Muscle of leg (tissue), 11 donors: ENCODE data around the gene HS3ST3A1. TPM values are rescaled to one million over a fixed set of nuclear protein-coding genes. Genes with fewer than 3 reads are reported as not detected.
A peak's percentile ranks its signal among the peaks of the same experiment; 100 is the strongest.

Experiments used
- DNase-seq: peaks from one replicate; pipeline ENCODE4 v3.0.0; 2013
- H3K27ac ChIP-seq: one replicate; pipeline ENCODE4 v1.5.1; 2013; ENCODE audit warnings: mild to moderate bottlenecking, low read length, control low read depth
- H3K27me3 ChIP-seq: one replicate; pipeline ENCODE4 v1.6.1; 2013; ENCODE audit warnings: low read length; ENCODE audit not compliant: control insufficient read depth, insufficient read depth
- H3K36me3 ChIP-seq: one replicate; pipeline ENCODE4 v1.6.1; 2013; ENCODE audit warnings: low read length; ENCODE audit not compliant: control insufficient read depth, insufficient read depth
- H3K4me1 ChIP-seq: one replicate; pipeline ENCODE4 v1.6.1; 2013; ENCODE audit warnings: low read length; ENCODE audit not compliant: control insufficient read depth, insufficient read depth
- H3K4me3 ChIP-seq: one replicate; pipeline ENCODE4 v1.5.1; 2013; ENCODE audit warnings: low read length, control low read depth
- H3K9me3 ChIP-seq: replicated peaks from 2 replicates; pipeline ENCODE4 v1.6.1; 2013; ENCODE audit warnings: low read depth, low read length; ENCODE audit not compliant: control insufficient read depth
- WGBS: methylation state at CpG from one replicate; pipeline ENCODE4 v1.1.5; 2013; ENCODE audit warnings: missing lambda C conversion rate; ENCODE audit not compliant: insufficient coverage; 5-methylcytosine and 5-hydroxymethylcytosine counted together
- polyA plus RNA-seq, 8 donors: library from polyadenylated mRNA; unstranded; fragments of 120-200 nt; gene quantifications; one replicate each; pipeline versions ENCODE4 v1.2.1 to v1.2.3, GENCODE V29; 2013; ENCODE audit warnings: inconsistent platforms in 1 of 8, low replicate concordance in 1 of 8; ENCODE audit not compliant: insufficient read length in 8 of 8, insufficient read depth in 1 of 8
- total RNA-seq: library from RNA; stranded (reverse); fragments of 120-200 nt; gene quantifications from one replicate; pipeline ENCODE4 v1.2.4, GENCODE V29; 2013

The HS3ST3A1 gene
- total and polyA plus RNA-seq, 9 donors, result 0.68 to 3.8 (median 2.3) TPM

DNA sequence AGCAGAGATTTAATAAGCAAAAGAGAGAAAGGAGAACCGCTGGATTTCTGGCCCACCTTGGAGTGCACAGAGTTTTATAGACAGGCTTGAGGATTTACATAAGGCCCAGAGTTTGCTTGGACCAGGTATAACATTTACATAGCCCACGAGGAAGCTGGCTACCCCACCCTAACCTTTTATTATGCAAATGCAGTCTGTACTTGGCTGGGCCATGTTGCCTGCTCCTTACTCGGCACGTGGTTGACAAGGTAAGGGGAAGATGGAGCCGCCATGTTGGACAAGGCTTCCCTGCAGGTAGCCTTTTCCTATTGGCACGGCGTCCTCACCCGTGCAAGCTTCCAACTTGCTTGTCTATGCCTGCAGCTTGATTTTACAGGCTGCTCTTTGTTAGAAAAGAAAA lies 35.2 kb upstream of the HS3ST3A1 start:
- WGBS, result 90% methylated on average over 2 of the region's 8 CpGs
- no peaks in the 10 kb centered on the region for H3K27me3 ChIP-seq
- H3K9me3 ChIP-seq, result no peaks in the 10 kb centered on the region
- no peaks in the 10 kb centered on the region for H3K4me1 ChIP-seq
- H3K4me3 ChIP-seq, result no peak overlapping the region
- no peak overlapping the region for H3K27ac ChIP-seq
- DNase-seq, result no peak
- H3K36me3 ChIP-seq, result no peaks in the 10 kb centered on the region

DNA sequence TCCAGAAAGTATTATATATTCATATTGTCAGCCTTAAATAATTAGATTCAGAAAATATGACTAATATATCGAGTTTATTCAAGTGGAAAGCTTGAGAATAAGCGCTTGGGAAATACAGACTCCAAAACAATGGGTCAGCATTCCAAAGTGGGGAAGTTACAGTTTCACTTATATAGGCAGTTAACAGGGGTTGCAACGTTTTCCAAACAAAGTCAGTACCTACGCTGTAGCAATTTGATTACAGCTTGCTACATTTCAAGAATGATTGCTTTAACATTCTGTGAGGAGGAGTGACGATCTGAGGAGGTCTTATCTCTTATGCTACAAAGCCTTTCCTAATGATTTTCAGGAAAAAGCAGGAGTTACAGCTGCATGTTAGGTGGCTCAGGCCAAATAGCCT lies 34.2 kb upstream of the HS3ST3A1 start:
- peak; percentile 46 for DNase-seq
- Histone ChIP-seq H3K27me3 (no peaks in the 10 kb centered on the region), H3K9me3 (no peaks in the 10 kb centered on the region), H3K4me3 (no peak overlapping the region), H3K4me1 (no peaks in the 10 kb centered on the region), H3K27ac (no peak overlapping the region), H3K36me3 (no peaks in the 10 kb centered on the region)
- WGBS, result 100% methylated on average over 1 of the region's 5 CpGs

DNA sequence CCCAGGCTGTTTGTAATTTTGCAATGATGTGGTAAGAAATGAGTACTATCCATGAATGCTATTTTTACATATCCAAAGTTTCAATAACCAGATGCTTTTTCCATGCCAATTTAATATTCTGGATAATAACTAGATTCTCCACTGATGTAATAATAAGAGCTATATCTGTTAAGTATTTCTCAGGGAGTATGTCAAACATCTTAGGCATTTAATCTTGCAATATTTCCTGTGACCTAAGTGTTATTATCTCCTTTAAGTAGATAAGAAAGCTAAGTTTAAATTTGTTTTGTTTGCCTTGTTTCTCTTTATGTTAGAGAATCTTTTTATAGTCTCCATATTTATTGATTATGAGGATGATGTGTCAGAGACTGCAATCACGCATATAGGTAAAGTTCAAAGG lies 32.3 kb upstream of the HS3ST3A1 start:
- no peak overlapping the region for H3K4me3 ChIP-seq
- no peak overlapping the region for H3K27ac ChIP-seq
- H3K4me1 ChIP-seq, result no peaks in the 10 kb centered on the region
- DNase-seq, result no peak
- H3K27me3 ChIP-seq, result no peaks in the 10 kb centered on the region
- H3K36me3 ChIP-seq, result no peaks in the 10 kb centered on the region
- WGBS, result no CpG with 5 or more reads among the region's 1 CpG
- no peaks in the 10 kb centered on the region for H3K9me3 ChIP-seq

DNA sequence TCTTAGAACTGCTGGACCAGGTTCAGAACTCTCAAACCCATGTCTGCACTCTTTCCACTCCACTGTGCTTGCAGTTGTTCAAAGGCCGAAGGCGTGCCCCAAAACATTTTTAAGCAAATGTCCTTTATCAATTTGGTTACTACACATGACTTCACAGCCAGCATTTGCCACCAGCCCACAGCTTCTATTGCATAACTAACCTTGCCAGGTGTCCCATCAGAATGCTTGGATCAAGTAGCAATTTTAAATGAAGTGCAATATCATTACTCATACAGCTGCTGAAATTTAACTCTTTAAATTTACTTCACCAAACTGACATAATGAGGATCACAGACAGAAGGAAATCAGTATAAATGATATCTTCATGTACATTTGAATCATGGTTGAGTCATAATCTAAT lies 29.8 kb upstream of the HS3ST3A1 start:
- no peaks in the 10 kb centered on the region for H3K36me3 ChIP-seq
- H3K27me3 ChIP-seq, result no peaks in the 10 kb centered on the region
- H3K4me1 ChIP-seq, result no peaks in the 10 kb centered on the region
- no peaks in the 10 kb centered on the region for H3K9me3 ChIP-seq
- no peak for DNase-seq
- no peak overlapping the region for H3K4me3 ChIP-seq
- no peak overlapping the region for H3K27ac ChIP-seq
- 91% methylated on average over 2 of the region's 2 CpGs for WGBS

DNA sequence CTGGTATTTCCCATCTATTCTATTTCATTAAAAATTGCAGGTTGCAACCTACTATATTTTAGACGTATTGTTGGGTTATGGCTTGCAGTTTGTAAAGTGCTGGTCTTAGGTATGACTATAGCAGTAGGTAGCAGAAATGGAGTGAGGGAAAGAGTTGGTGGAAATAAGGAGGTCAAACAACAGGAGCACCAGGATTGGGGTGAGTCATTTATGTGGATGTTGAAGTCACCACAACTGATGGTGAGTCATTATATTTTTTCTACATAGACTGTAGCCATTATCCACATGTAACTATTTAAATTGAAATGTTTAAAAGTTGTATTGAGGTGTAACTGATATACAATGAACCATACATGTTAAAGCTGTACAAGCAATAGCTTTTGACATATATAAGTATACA lies 25.0 kb upstream of the HS3ST3A1 start:
- H3K27me3 ChIP-seq, result no peaks in the 10 kb centered on the region
- no peaks in the 10 kb centered on the region for H3K36me3 ChIP-seq
- WGBS, result no CpG with 5 or more reads among the region's 1 CpG
- H3K27ac ChIP-seq, result no peak overlapping the region
- DNase-seq, result no peak
- no peaks in the 10 kb centered on the region for H3K9me3 ChIP-seq
- H3K4me1 ChIP-seq, result no peaks in the 10 kb centered on the region
- no peak overlapping the region for H3K4me3 ChIP-seq

DNA sequence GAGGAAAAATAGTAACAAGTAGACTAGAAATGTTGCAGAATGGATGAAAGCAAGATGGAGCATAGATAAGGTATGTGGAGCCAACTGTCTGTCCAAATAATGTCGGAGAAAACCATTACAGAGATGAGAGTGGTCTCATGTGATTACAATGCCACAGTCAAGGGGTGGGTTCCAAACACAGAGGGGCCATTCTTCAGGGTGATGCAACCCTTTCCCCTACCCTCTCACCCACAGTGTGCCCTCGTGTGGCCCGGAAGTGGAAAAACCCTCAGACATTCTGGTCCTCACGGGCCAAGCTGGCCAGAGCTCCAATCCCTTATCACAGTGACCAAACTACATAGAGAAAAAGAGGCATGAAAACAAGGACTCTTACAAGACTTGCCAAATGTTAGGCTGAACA lies 17.7 kb upstream of the HS3ST3A1 start:
- WGBS, result 75% methylated on average over 2 of the region's 4 CpGs
- Histone ChIP-seq H3K9me3 (no peaks in the 10 kb centered on the region), H3K27ac (no peak overlapping the region), H3K4me3 (no peak overlapping the region), H3K27me3 (no peaks in the 10 kb centered on the region), H3K36me3 (no peaks in the 10 kb centered on the region), H3K4me1 (no peaks in the 10 kb centered on the region)
- no peak for DNase-seq

DNA sequence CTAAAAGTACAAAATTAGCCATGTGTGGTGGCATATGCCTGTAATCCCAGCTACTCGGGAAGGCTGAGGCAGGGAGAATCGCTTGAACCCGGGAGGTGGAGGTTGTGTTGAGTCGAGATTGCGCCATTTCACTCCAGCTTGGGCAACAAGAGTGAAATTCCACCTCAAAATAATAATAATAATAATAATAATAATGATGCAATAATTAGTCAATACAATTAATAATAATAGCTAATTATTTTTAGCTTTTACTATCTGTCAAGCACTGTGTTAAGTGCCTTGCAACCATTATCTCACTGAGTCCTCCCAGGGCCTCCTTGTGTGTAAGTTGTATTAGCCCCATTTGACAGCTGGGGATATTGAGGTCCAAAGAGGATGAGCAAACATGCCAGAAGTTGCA lies 14.3 kb upstream of the HS3ST3A1 start:
- H3K9me3 ChIP-seq, result peaks cover 4% of the 10 kb centered on the region
- WGBS, result no CpG with 5 or more reads among the region's 5 CpGs
- H3K4me3 ChIP-seq, result no peak overlapping the region
- DNase-seq, result no peak
- H3K27me3 ChIP-seq, result no peaks in the 10 kb centered on the region
- H3K4me1 ChIP-seq, result no peaks in the 10 kb centered on the region
- no peaks in the 10 kb centered on the region for H3K36me3 ChIP-seq
- H3K27ac ChIP-seq, result no peak overlapping the region

DNA sequence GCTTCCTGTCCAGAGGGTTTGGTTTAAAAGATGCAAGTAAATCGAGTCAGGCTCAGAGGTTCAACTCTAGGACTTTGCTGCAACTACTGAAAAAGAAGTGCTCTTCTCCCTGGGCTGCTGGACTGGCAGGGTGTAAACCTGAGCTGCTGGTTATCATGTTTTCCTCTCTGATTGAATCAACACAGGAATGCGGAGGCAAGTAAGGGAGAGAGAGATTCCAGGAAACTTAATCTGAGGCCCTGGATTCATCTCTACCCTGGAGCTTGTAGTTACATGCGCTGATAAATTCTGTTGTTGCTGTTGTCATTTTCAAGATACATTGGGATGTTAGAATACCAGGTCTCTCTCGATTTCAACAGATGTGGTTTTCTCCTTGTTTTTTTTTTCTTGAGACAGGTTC lies 8.2 kb upstream of the HS3ST3A1 start:
- WGBS, result 77% methylated on average over 2 of the region's 4 CpGs
- H3K4me3 ChIP-seq, result no peak overlapping the region

DNA sequence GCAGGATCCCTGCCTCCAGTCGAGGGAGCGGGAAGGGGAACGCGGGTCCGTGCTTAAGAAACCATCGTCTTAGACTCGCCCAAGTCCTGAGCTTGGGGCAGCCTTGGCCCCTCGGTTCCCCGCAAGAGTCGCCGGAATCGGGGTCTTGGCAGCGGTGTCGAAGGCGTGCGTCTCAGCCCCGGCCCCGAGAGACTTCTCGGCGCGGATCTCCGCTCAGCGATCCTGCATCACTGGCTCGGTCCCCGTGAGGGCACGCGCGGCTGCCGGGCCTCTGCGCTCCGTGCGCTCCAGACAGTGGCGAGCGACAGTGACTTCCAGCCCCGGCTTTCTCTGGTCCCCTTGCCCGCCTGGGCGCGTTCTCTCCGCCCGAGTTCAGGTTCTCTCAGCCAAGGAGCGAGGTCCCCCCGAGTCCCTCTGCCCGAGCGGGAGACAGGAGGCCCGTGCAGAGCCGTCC lies 380 bp downstream of the HS3ST3A1 start:
- Histone ChIP-seq H3K27ac (peak overlapping the region; percentile 62), H3K27me3 (peaks cover 27% of the 10 kb centered on the region), H3K4me1 (peaks cover 21% of the 10 kb centered on the region), H3K36me3 (no peaks in the 10 kb centered on the region), H3K9me3 (no peaks in the 10 kb centered on the region), H3K4me3 (peak overlapping the region; percentile 65)
- DNase-seq, result peak; percentile 24
- 0% methylated on average over 46 of the region's 46 CpGs for WGBS

More for the DNA sequence above, 8.2 kb upstream of the HS3ST3A1 start:
- Histone ChIP-seq H3K36me3 (no peaks in the 10 kb centered on the region), H3K27ac (no peak overlapping the region), H3K9me3 (peaks cover 4% of the 10 kb centered on the region), H3K27me3 (no peaks in the 10 kb centered on the region), H3K4me1 (no peaks in the 10 kb centered on the region)
- DNase-seq, result no peak

DNA sequence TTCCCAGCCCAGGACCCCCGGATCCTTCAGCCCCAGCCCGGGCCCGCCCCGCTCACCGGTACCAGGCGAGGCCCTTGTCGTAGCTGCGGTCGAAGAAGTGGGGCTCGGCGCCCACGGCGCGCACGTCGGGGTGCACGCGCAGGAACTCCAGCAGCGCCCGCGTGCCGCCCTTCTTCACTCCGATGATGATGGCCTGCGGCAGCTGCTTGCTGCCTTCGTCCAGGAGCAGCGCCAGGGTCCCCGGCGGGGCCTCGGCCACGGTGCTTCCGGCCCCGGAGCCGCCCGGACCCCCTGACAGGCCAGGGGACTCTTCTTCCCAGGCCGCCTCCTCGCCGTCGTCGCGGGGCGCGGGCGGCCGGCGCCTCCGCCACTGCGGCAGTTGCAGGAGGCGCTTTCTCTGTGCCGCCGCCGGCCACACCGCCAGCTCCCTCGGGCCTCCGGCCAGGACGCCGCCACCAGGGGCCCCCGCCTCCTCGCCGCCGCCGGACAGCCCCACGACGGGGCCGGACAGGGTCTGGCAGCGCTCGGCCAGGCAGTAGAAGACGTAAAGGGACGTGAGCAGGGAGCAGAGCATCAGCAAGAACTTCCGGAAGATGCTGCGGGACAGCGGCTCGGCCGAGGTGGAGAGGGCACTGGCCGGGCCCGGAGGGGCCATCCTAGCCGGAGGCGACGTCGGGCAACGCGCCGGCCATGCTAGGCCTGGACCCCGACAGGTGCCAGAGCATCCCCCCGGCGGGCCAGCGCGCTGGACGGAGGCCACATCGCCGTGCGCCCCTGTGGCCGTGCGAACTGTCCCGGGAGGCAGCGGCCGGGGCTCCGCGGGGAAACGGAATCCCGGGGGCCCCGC lies 1.0 kb downstream of the HS3ST3A1 start:
- WGBS, result 1% methylated on average over 101 of the region's 101 CpGs
- Histone ChIP-seq H3K4me3 (peak overlapping the region; percentile 65), H3K9me3 (no peaks in the 10 kb centered on the region), H3K4me1 (peaks cover 23% of the 10 kb centered on the region), H3K27me3 (peaks cover 27% of the 10 kb centered on the region), H3K36me3 (no peaks in the 10 kb centered on the region), H3K27ac (peak overlapping the region; percentile 62)
- DNase-seq, result peak; percentile 29
